G401 (cell line): ENCODE data around the gene PGPEP1. TPM values are rescaled to one million over a fixed set of nuclear protein-coding genes. Genes with fewer than 3 reads are reported as not detected.
A peak's percentile ranks its signal among the peaks of the same experiment; 100 is the strongest.

Source experiments
- DNase-seq: peaks from one replicate; pipeline ENCODE4 v3.0.0-alpha.2; 2015; ENCODE audit warnings: low spot score
- in situ Hi-C: cut with HindIII; loops from 2 replicates; pipeline ENCODE4 v1.10.0; 2016; ENCODE audit warnings: low sequenced_read_pairs, mixed read lengths
- total RNA-seq: library from RNA; depleted of rRNA; stranded (reverse); fragments of >200 nt; shearing (Covaris generic); gene quantifications from 2 replicates; pipeline ENCODE4 v1.2.3, GENCODE V29; 2014; rRNA removed

Gene PGPEP1
- total RNA-seq, 1 experiment from 2014 or later = 14.1 TPM

- no peak for DNase-seq
- in situ Hi-C loops = no loop called here
These were observed 67.7 kb downstream of the PGPEP1 start for GRCh38 chr19:18408053-18408476.

GRCh38 chr19:18412610-18413239 lies 72.3 kb downstream of the PGPEP1 start:
- in situ Hi-C loops = no loop called here
- DNase-seq = no peak

GRCh38 chr19:18414504-18415177 lies 74.2 kb downstream of the PGPEP1 start:
- in situ Hi-C loops = no loop called here
- DNase-seq = no peak

GRCh38 chr19:18415178-18415867 lies 74.9 kb downstream of the PGPEP1 start:
- DNase-seq = no peak
- in situ Hi-C loops = no loop called here

- DNase-seq = peak; percentile 82
- in situ Hi-C loops = no loop called here
These were observed 76.4 kb downstream of the PGPEP1 start for GRCh38 chr19:18416778-18417249.

- in situ Hi-C loops = no loop called here
- peak; percentile 50 for DNase-seq
These were observed 77.0 kb downstream of the PGPEP1 start for GRCh38 chr19:18417250-18418028.

GRCh38 chr19:18418029-18418482 lies 77.7 kb downstream of the PGPEP1 start:
- in situ Hi-C loops = no loop called here
- DNase-seq = no peak

- no peak for DNase-seq
- in situ Hi-C loops = no loop called here
These were observed 78.2 kb downstream of the PGPEP1 start for GRCh38 chr19:18418483-18419194.

GRCh38 chr19:18419195-18419698 lies 78.8 kb downstream of the PGPEP1 start, which contains the start of gene SSBP4:
TSS of gene SSBP4 (plus strand) at chr19:18419398. CDS start at chr19:18419649, 251 bp downstream.
- in situ Hi-C loops = no loop called here
- DNase-seq = peak; percentile 71

Other genes starting within 250 kb of the PGPEP1 start
- gene MAST3, start 242.8 kb upstream of the PGPEP1 start, total RNA-seq = 1.2 and 2.6 TPM in 2 replicates
- gene PIK3R2, start 187.4 kb upstream of the PGPEP1 start, total RNA-seq = 7.9 and 31.5 TPM in 2 replicates
- gene IFI30, start 166.8 kb upstream of the PGPEP1 start, total RNA-seq = 77.6 and 103 TPM in 2 replicates
- gene MPV17L2, start 147.4 kb upstream of the PGPEP1 start, total RNA-seq = 30.4 and 67.0 TPM in 2 replicates
- gene RAB3A, start 136.6 kb upstream of the PGPEP1 start, total RNA-seq = 0.14 and 2.0 TPM in 2 replicates
- 11.1 and 17.0 TPM in 2 replicates for gene PDE4C, start 114.2 kb upstream of the PGPEP1 start, total RNA-seq
- 0.37 and 0.47 TPM in 2 replicates for gene IQCN, start 66.1 kb upstream of the PGPEP1 start, total RNA-seq
- gene JUND, start 59.0 kb upstream of the PGPEP1 start, total RNA-seq = 263 and 286 TPM in 2 replicates
- 539 and 749 TPM in 2 replicates for gene LSM4, start 17.5 kb upstream of the PGPEP1 start, total RNA-seq
- gene GDF15, start 45.6 kb downstream of the PGPEP1 start, total RNA-seq = 143 and 217 TPM in 2 replicates
- gene LRRC25, start 57.0 kb downstream of the PGPEP1 start, total RNA-seq = not detected in 2 replicates
- 272 and 351 TPM in 2 replicates for gene SSBP4, start 78.8 kb downstream of the PGPEP1 start, total RNA-seq
- gene ISYNA1, start 97.5 kb downstream of the PGPEP1 start, total RNA-seq = 251 and 359 TPM in 2 replicates
- 15.9 and 16.0 TPM in 2 replicates for gene ELL, start 181.5 kb downstream of the PGPEP1 start, total RNA-seq
- 404 and 484 TPM in 2 replicates for gene FKBP8, start 203.0 kb downstream of the PGPEP1 start, total RNA-seq
- gene KXD1, start 217.3 kb downstream of the PGPEP1 start, total RNA-seq = 84.9 and 95.9 TPM in 2 replicates
- 833 and 855 TPM in 2 replicates for gene UBA52, start 231.3 kb downstream of the PGPEP1 start, total RNA-seq
- 50.0 and 100 TPM in 2 replicates for gene REX1BD, start 248.2 kb downstream of the PGPEP1 start, total RNA-seq